Right atrium auricular region (tissue), 2 donors: ENCODE data around the gene CPS1. TPM values are rescaled to one million over a fixed set of nuclear protein-coding genes. Genes with fewer than 3 reads are reported as not detected.

Experiments used
- DNase-seq: peaks from one replicate; pipeline ENCODE4 v3.0.0-alpha.2; 2019; ENCODE audit warnings: low spot score
- H3K27ac ChIP-seq, 2 donors: fragments of 200-600 bp; sonication (generic); 1 replicate in 1 of 2; 2 replicates in 1 of 2; pipeline ENCODE4 v1.5.1; 2016 to 2019
- H3K27me3 ChIP-seq, 2 donors: fragments of 200-600 bp; sonication (generic); one replicate each; pipeline versions ENCODE4 v1.5.1 to v1.6.0; 2017 to 2019
- H3K36me3 ChIP-seq: fragments of 200-600 bp; sonication (generic); one replicate; pipeline ENCODE4 v1.5.1; 2016
- H3K4me1 ChIP-seq, 2 donors: fragments of 200-600 bp; sonication (generic); one replicate each; pipeline versions ENCODE4 v1.5.1 to v1.6.0; 2017 to 2019
- H3K4me3 ChIP-seq, 2 donors: fragments of 200-600 bp; sonication (generic); 1 replicate in 1 of 2; 2 replicates in 1 of 2; pipeline ENCODE4 v1.5.1; 2017 to 2019; ENCODE audit warnings: mild to moderate bottlenecking in 1 of 2, moderate library complexity in 1 of 2
- H3K9me3 ChIP-seq, 2 donors: fragments of 200-600 bp; sonication (generic); one replicate each; pipeline ENCODE4 v1.5.1; 2019
- total RNA-seq, 2 donors: library from RNA; depleted of rRNA; stranded (reverse); fragments of >200 nt; gene quantifications; one replicate each; pipeline ENCODE4 v1.1.0, GENCODE V29; 2016
- TF ChIP-seq, protein P1 (sequence below), 2 donors: fragments of 200-600 bp; sonication (generic); IDR thresholded peaks; one replicate each; pipeline ENCODE4 v1.5.1; 2019; ENCODE audit warnings: antibody characterized with exemption in 2 of 2

CPS1 gene
- total RNA-seq, 2 donors from 2014 or later: 1.9 to 2.2 TPM

DNA sequence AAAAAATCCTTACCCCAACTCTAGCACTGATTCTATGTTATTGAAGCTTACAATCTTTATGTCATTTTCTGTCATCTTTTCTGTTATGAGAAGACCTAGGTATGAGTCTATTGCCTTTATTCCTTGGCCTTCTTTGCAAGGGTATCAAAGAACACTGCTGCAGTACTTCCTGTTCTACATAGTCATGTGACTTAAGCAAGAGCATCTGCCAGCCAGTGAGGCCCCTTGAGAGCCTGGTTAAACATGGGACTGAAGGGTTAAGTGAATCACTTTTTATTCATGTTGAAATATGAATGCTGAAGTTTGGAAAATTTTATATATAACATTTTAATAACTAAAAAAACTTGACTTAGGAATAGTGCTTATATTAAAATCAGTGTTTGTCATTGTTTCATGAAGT lies 844 bp upstream of the CPS1 start:
- Histone ChIP-seq H3K27me3 (no peaks in the 10 kb centered on the region), H3K36me3 (no peaks in the 10 kb centered on the region), H3K4me3 (no peak overlapping the region), H3K9me3 (no peaks in the 10 kb centered on the region), H3K4me1 (no peaks in the 10 kb centered on the region), H3K27ac (no peak overlapping the region)
- TF ChIP-seq, protein P1, sequence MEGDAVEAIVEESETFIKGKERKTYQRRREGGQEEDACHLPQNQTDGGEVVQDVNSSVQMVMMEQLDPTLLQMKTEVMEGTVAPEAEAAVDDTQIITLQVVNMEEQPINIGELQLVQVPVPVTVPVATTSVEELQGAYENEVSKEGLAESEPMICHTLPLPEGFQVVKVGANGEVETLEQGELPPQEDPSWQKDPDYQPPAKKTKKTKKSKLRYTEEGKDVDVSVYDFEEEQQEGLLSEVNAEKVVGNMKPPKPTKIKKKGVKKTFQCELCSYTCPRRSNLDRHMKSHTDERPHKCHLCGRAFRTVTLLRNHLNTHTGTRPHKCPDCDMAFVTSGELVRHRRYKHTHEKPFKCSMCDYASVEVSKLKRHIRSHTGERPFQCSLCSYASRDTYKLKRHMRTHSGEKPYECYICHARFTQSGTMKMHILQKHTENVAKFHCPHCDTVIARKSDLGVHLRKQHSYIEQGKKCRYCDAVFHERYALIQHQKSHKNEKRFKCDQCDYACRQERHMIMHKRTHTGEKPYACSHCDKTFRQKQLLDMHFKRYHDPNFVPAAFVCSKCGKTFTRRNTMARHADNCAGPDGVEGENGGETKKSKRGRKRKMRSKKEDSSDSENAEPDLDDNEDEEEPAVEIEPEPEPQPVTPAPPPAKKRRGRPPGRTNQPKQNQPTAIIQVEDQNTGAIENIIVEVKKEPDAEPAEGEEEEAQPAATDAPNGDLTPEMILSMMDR (IDR thresholded peaks at IDR 0.05): no peak
- DNase-seq: no peak

DNA sequence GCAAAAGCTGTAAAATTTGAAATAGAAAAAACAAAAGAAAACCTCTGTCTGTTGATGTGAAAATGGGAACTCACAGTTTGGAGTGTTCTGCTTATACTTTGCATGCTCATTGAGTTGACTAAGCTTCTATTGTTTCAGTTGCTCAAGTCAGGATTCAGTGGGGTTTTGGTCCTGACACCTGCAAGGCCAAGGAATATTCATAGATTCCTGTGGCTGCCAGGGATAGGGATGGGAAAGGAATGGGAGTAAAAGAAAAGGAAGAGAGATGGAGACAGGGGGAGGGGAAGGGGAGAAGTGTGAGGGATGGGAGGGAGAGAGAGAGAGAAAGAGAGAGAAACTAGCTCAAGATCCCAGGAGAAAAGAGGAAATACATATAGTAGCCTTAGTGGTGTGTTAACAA lies 1.3 kb downstream of the CPS1 start:
- Histone ChIP-seq H3K4me3 (no peak overlapping the region), H3K27me3 (no peaks in the 10 kb centered on the region), H3K27ac (no peak overlapping the region), H3K36me3 (no peaks in the 10 kb centered on the region), H3K9me3 (no peaks in the 10 kb centered on the region), H3K4me1 (no peaks in the 10 kb centered on the region)
- DNase-seq: no peak
- TF ChIP-seq, protein P1 (IDR thresholded peaks at IDR 0.05): no peak

DNA sequence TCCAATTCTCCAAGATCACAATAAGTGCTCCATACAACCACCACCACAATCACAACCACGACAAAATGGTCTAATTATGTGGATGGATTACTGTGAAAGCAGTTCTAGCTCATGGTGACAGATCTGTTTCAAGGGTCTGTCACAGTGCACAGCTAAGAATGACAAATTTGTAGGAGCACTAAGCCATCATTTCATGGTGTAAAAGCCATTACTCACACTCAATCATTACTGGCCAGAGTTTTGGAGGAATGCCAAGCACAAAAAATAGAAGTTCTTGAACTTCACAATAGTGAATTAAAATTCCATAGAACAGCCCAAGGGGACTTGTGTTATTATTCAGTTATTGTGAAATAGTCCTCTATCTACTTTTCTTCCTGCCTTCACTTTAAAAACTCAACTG lies 2.3 kb downstream of the CPS1 start:
- H3K9me3 ChIP-seq: no peaks in the 10 kb centered on the region
- H3K27ac ChIP-seq: no peak overlapping the region
- TF ChIP-seq, protein P1 (IDR thresholded peaks at IDR 0.05): no peak
- H3K36me3 ChIP-seq: no peaks in the 10 kb centered on the region
- H3K4me1 ChIP-seq: no peaks in the 10 kb centered on the region
- H3K4me3 ChIP-seq: no peak overlapping the region
- no peak for DNase-seq
- no peaks in the 10 kb centered on the region for H3K27me3 ChIP-seq

DNA sequence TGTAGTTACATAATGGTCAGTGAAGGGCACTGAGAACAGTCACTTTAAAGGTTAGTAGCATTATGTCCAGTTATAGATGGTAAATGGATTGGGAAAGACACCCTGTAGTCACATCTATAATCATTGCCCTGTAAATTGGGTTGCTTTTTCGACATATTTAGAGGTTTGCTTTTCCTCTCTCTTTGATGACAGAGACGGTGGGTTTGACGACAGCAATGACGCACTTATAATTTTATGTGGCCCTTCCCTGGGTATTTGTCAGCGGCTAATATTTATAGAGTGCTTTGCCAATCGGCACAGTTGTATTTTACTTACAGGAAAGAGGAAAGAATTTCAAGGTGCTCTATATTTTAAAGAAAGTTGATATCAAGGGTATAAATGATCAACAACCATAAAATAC lies 2.8 kb downstream of the CPS1 start:
- TF ChIP-seq, protein P1 (IDR thresholded peaks at IDR 0.05): no peak
- no peak overlapping the region for H3K27ac ChIP-seq
- no peaks in the 10 kb centered on the region for H3K36me3 ChIP-seq
- no peak for DNase-seq
- no peaks in the 10 kb centered on the region for H3K27me3 ChIP-seq
- H3K4me1 ChIP-seq: no peaks in the 10 kb centered on the region
- H3K9me3 ChIP-seq: no peaks in the 10 kb centered on the region
- H3K4me3 ChIP-seq: no peak overlapping the region

DNA sequence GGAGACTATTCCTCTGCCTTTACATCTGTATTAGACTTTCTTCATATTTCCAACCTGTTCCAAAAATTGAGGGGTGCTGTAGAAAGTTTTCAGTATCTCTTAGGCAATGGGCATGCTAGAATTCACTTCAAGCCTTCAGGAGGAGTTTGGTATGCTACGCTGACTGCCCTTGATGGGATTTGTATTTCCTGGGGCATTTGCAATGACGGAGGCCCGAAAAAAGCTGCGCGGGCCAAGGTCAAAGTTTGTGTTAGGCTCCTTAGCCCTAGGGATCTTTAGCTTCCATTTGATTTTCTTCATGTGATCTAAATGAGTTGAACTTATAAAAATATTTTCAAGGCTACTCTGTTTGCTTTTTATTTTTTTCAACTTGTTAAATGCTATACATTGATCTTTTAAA lies 5.1 kb downstream of the CPS1 start:
- TF ChIP-seq, protein P1 (IDR thresholded peaks at IDR 0.05): no peak
- no peaks in the 10 kb centered on the region for H3K9me3 ChIP-seq
- H3K4me3 ChIP-seq: no peak overlapping the region
- H3K36me3 ChIP-seq: no peaks in the 10 kb centered on the region
- no peak overlapping the region for H3K27ac ChIP-seq
- no peaks in the 10 kb centered on the region for H3K4me1 ChIP-seq
- DNase-seq: no peak
- no peaks in the 10 kb centered on the region for H3K27me3 ChIP-seq

DNA sequence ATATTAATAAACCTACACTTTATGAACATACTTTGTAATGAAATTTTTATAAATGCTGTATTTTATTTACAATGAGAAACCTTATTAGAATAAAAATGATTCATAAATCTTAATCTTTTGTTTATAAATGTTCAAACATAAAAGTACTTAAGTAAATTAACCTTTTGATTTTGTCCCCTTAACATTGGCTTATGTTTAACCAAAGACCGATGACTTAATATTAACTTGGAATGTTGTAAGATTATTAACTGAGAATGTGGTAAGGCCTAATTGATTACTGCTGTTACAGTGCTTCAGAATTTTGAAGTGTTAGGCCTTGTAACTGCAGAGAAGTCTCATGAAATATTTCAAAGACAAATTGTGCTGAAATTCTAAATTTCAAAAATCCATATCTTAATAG lies 5.7 kb downstream of the CPS1 start:
- no peaks in the 10 kb centered on the region for H3K9me3 ChIP-seq
- H3K4me1 ChIP-seq: no peaks in the 10 kb centered on the region
- TF ChIP-seq, protein P1 (IDR thresholded peaks at IDR 0.05): no peak
- H3K36me3 ChIP-seq: no peaks in the 10 kb centered on the region
- H3K4me3 ChIP-seq: no peak overlapping the region
- no peak overlapping the region for H3K27ac ChIP-seq
- H3K27me3 ChIP-seq: no peaks in the 10 kb centered on the region
- DNase-seq: no peak
